HG03064 (cell line): ENCODE data around the gene GRIK3.

Experiments
- ATAC-seq: cut with Tn5 transposase; IDR thresholded peaks from one replicate; pipeline ENCODE4 v1.9.1; 2021; ENCODE audit warnings: low read depth; ENCODE audit not compliant: unreplicated experiment

GRIK3 gene

DNA sequence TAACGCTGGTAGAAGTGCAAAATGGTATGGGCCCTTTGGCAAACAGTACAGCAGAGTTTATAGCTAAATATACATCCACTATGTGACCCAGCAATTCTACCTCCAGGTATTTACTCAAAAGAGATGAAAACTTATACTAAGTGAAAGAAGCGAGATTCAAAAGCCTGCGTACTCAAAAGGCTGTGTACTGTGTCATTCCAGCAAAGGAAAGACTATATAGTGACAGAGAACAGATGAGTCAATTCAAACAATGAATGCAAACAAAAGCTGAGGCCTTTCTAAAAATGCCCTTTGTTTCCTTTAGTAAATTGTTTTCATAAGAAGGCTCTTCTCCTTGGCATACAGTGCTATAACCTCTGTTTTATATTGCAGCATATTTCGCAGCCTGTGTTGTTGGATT lies 282.8 kb downstream of the GRIK3 start:
- no peak for ATAC-seq

DNA sequence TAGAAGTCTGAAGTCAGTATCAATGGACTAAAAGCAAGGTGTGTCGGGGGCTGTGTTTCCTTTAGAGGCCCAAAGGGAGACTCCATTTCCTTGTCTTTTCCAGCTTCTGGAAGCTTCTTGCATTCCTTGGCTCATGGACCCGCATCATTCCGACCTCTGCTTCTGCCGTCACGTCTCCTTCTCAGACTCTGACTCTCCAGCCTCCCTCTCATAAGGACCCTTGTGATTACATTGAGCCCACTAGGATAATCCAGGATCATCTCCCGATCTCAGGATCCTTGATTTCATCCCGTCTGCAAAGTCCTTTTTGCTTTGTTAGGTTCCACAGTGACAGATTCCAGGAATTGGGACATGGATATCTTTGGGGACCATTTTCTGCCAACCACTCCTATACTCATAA lies 285.8 kb downstream of the GRIK3 start:
- ATAC-seq = no peak
